GM19035 (cell line): ENCODE results near the gene TCP11.
"Not testable (repeated sequence)": the region's sequence is repeated elsewhere in the genome, so short reads cannot be mapped to it uniquely, and the experiment has no call there.

Experiments
- ATAC-seq: cut with Tn5 transposase; IDR thresholded peaks from one replicate; pipeline ENCODE4 v1.9.1; 2021; ENCODE audit not compliant: unreplicated experiment

Gene TCP11

DNA sequence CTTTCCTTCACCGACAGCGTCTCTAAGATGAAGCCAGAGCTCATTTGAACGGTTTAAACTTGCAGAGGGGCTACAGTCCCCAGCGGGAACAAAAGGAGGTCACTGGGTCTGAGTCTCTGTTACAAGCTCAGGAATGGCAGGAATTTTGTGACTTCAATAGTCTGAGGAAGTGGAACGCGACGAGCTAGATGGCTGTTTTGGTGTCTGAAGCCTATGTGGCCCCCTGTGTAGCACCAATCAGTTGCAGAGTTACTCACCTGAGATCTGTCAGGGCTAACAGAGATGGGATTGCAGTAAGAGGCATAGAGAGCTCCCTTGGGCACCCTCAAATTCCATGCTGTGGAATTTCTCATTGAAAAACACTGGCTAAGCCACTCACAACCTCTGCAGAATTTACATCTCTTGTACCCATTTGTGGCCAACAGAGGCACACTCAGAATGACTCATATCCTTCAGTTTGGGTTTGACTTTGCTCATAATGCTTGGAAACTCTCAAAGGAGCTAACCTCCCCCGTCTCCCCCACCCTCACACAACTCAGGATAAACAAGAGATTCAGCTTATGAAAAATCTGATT is 7.1 kb upstream of the TCP11 start:
- ATAC-seq, result no peak

DNA sequence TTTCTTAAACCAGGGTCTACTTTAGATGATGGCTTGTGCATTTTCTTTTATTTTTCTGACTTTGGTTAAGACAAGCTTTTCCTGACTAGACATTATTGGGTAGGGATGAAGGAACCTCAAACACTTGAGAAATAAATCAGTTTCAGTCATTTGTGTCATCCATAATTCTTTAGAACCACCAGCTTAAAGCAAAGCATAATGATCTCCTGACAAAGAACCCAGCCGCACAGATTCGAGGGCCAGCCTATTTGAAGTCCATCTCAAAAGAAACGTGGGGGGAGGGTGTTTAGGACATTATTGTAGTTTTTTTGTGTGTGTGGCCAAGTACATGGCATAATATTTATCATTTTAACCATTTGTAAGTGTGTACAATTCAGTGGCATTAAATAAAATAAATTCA is 6.3 kb upstream of the TCP11 start:
- ATAC-seq, result no peak

DNA sequence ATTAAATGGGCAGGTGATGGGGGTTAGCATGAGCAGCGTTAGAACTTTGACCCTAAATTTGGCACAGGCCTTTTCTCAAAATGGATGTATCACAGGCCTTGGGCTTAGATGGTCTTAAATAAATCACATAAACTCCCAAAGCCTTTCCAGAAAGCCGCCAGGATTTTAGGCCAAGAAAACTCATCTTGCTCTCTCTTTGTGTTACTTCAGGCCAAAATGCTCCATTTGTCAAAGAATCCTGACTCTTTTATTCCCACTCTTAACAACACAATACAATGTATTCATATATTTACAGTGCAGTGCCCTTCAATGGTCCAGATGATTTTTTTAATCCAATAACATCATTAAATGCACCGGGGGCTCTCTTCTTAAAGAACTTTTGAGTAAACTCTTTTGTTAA is 5.9 kb upstream of the TCP11 start:
- no peak for ATAC-seq

DNA sequence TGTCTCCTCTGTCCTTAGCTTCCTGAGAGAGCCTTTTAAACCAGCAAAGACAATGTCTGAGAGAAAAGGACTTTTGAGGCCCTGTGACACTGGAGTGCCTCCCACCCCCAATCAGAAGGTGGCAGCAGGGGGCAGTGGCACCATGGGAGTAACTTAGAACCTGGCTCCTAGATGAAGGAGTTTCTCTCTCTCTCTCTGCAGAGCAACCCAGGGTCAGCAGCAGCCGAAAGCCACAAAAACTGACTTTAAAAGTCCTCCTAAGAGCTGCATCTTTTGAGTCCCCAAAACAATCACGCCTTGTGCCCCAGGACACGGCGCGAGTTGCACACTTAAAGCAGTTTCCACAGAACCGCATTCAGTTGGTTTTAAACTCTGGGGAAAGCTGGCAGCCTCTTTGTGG is 5.3 kb upstream of the TCP11 start:
- ATAC-seq, result no peak

DNA sequence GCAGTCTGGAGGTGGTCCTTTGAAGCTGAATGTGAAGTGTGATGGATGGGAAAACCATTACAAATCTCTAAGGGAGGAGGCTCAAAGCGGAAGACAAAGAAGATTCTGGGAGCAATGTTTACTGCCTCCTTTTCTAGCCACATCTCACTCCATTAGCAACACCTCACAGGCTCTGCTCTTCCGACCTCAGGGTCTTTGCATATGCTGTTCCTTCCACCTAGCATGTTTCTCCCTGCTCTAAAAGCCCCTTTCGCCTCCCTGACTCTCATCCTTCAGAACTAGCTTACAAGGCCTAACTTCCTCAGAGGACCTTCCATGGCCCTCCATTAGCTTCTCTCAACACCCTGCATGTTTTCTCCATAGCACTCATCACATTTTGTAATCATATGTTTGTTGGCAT is 4.6 kb upstream of the TCP11 start:
- ATAC-seq, result no peak

DNA sequence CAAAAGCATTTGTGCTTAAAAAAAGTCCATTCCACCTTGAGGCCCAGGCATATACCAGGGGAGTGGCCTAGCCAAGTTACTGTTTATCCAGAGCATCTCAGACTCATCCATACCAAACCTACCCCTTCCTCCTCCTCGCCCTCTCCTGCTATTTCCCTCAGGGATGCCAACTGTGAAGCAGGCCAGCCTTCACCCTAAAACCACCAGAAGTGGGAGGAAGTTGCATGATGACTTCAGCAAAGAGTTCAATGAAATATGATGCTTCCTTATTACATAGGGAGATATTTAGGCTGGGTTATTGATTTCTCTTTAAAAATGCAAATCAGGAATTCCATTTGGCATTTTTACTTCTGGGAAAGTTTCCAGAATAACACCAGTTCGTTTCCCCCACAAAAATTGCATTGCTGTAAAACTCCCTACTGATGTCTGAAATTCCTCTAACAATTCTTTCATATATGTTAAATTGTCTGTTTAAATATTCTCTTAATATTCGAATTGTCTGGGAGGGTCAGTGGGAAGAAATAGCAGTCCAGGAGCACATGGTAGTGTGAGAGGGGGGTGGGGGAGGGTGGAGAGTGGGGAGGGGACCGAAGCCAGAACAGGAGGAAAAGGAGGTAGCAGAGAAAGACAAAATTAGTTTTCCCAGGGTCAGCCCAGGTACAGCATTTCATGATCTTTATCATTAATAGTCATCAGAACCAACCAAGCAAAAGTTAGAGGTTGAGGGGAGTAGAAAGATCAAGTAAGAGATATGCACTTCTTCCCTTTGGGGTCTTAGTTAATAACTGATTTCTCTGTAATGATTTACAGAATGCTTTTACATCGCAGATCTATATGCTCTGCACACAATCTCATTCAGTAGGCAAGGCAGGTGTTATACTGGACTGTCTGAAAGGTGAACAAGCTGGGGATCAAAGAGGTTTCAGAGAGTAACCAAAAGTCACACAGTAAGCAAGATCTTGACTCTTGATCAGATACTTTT is 1.7 kb upstream of the TCP11 start:
- ATAC-seq, result no peak

DNA sequence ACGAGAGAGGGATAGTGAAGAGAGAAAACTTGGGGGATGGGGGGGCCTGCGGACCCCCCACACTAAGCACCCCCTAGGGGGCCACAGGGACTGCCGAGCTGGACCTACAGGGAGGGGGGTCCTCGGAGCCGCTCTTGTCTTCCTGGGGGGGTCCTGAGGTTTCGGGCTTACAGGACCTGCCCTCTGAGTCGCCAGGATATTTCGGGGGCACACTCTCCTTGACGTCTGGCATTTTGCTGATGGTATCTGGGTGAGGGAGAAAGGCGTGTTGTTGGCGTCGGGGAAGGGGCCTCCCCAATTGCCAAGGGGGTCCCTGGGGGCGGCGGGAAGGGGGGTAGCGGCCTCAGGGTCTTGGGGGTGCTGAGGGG is 516 bp downstream of the TCP11 start:
- no peak for ATAC-seq

DNA sequence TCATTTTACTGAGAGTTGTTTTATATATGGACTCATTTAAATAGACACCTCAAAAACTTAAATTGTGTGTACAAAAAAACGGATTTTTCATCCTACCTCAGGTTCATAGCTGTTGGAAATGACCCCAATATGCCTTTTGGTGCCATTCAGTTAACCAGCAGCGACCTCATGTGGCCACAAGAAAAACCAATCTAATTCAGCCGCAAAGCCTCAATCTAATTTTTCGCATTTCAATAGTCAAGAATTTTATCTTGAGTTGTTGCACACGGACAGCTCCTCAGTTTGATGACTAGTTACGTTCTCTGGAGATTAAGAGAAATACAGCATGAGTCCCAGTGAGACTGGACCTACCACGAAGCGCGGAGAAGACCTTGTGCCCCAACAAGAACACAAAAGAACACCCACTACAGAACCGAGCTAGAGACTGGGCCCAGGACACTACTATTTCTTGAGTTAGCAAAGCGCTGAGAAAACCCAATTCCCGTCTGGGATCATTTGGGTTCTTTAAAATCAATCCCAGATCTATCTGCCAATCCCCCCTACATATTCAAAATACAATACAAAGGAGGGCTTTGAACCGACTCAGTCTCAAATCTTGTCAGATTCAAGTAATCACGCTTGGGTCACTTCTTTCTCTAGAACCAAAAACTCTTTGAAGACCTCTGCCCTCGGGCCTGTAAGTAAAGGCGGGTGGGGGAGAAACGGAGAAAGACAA is 1.1 kb downstream of the TCP11 start:
- no peak for ATAC-seq

DNA sequence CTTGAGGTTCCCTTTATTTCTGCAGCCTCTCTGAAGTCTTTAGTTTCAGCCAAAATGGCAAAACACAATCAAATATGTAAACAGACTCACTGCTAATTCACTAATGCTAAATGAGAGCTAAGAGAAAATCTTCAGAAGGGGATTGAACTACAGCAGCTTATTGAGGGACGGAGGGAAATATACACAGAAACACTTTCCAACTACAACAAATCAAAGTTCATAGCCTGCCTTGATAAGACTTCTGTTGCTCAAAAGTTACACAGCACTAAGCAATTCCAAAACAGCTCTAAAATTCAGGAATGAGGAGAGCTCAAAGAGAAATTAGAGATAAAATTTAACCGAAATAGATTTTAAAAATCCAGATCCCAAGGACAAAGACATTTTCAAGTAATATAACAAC is 1.7 kb downstream of the TCP11 start:
- no peak for ATAC-seq

DNA sequence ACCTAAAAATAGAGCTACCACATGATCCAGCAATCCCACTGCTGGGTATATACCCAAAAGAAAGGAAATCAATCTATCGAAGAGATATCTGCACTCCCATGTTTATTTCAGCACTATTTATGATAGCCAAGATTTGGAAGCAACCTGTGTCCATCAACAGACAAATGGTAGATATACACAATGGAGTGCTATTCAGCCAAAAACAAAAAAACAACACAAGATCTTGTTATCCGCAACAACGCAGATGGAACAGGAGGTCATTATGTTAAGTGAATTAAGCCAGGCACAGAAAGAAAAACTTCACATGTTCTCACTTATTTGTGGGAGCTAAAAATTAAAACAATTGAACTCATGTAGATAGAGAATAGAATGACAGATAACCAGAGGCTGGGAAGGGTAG is 2.9 kb downstream of the TCP11 start:
- not testable (repeated sequence) for ATAC-seq

DNA sequence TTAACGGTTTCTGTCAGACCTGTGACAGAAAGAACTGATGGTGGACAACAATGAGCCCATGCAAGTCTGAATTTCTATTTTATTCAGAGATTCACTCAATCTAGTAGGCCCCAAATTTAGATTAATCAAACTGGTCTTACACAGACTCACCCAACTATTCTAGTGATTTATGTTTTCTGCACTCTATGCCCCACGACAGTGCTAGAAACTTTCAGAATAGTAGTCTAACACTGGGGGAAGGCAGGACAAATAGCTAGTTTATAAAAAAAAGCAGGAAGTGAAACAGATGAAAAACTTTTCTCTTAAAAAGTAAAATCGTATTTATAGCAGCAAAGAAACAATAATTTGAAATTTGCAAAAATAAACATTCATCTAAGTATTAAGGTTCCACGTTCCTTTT is 5.0 kb downstream of the TCP11 start:
- no peak for ATAC-seq

DNA sequence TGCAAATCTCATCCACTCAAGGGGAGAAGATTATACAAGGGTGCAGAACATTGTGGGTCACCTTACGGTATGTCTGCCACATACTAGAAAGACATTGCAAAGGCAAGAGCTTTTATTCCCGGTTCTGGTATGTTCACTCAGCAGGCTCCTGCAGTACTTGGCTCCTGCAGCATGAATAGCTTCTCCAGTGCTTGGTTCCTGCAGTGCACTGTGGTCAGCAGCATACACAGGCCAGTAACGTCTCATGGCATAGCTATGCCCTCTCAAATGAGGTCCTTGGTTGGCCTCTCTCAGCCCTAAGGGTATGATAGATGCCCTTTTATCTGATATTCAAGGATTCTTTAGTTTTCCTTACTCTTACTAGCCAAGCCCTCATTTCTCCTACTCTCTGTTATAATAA is 12.6 kb downstream of the TCP11 start:
- no peak for ATAC-seq

DNA sequence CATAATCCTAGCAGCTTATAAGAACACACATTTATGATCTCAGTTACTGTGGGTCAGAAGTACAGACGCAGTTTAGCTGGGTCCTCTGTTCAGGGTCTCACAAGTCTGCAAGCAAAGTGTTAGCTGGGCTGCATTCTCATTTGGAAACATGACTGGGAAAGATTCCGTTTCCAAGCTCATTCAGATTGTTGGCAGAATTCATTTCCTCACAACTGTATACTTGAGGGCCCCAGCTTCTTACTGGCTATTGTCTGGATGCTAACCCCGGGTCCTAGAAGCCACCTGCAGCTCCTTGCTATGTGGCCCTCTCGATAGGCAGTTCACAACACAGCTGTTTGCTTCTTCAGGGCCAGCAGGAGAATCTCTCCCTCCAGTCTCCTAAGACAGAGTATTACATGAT is 13.1 kb downstream of the TCP11 start:
- ATAC-seq, result no peak

DNA sequence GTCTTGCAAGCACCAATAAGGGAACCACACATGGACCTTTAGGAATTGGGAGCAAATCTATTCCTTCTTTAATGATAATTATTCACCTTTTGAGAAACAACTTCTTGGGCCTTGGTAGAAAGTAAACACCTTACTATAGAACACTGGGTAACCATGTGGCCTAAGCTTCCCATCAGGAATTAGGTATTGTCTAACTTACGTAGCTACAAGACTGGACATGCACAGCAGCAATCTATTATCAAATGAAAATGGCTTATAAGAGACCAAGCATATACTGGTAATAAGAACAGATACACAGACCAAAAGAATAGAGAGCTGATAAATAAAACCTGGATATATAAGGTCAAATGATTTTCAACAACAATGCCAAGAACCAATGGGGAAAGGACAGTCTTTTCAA is 16.8 kb downstream of the TCP11 start:
- ATAC-seq, result no peak

DNA sequence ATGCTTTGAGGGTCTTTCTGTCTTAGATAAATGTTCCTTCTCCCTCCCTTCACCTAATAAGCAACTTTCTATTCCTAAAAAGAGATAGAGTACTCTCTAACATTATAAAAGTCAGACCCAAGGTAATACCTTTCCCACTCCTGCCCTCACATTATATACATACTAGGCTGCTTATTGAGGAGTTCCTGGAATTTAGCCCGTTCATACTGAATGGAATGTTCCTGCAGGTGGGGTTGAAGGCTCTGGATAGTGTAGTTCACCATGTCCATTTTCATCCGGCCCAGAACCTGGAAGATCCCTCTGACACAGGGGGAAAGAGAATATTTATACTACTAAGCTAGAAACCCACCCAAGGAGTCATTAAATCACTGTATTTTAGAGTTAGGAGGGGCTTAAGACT is 20.4 kb downstream of the TCP11 start:
- no peak for ATAC-seq

DNA sequence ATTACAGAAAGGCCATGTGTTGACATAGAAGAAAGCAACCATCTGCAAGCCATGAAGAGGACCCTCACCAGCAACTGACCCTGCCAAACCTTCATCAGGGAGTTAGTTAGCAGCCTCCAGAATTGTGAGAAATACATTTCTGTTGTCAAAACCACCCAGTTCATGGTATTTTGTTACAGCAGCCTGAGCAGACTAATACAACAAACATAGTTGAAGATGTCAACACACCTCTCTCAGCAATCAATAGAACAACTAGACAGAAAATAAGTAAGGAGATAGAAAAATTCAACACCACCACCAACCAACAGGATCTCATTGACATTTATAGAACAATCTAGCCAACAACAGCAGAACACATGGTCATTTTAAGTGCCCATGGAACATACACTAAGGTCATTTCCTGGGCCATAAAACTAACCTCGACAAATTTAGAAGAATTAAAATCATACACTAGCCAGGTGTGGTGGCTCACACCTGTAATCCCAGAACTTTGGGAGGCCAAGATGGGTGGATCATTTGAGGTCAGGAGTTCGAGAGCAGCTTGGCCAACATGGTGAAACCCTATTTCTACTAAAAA is 32.7 kb downstream of the TCP11 start:
- no peak for ATAC-seq

DNA sequence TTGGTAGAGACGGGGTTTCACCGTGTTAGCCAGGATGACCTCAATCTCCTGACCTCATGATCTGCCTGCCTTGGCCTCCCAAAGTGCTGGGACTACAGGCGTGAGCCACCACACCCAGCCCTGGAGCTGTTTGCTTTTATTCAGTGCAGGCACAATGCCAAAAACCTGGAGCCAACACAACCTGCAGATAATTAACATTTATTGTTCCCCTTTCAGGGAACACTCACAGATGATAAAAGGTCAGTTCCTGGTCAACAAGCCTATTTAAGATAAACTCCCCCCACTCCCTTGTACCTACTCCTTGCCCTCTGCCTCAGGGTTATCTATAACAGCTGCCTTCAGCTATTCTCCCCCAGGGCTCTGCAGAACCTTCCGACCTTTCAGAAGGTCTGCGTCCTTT is 33.4 kb downstream of the TCP11 start:
- ATAC-seq, result not testable (repeated sequence)

DNA sequence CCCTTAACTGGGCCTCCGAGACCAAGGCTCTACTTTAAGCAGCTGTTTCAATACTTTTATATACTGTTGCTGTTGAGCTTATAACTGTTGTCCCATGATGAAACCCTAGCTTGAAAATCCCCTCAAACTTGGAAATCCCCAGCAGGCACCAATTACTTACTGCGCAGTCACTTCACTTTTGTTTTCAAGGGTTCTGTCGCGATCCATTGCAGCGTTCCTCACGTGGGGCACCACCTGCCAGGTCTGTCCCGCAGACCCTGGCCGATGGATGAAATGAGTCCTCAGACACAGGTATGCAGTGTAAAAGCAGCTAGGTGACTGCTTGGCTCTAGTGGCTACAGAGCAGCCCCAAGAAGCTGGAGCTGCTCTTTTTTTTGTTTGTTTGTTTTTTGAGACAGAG is 33.9 kb downstream of the TCP11 start:
- ATAC-seq, result not testable (repeated sequence)

DNA sequence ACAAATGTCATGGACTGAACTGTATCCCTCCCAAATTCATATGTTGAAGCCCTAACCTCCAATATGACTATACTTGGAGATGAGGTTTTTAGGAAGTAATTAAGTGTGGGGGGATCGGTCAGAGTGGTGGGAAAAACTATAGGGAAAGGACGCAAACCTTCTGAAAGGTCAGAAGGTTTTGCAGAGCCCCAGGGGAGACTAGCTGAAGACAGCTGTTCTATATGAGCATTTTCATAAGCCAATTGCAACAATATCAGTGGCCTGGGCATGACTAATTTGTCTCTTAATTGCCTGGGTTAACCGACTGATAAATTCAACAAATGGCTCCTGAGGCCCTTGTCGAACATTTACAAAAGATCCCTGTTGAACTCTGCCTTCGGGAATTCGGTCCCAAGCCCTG is 35.1 kb downstream of the TCP11 start:
- ATAC-seq, result not testable (repeated sequence)

DNA sequence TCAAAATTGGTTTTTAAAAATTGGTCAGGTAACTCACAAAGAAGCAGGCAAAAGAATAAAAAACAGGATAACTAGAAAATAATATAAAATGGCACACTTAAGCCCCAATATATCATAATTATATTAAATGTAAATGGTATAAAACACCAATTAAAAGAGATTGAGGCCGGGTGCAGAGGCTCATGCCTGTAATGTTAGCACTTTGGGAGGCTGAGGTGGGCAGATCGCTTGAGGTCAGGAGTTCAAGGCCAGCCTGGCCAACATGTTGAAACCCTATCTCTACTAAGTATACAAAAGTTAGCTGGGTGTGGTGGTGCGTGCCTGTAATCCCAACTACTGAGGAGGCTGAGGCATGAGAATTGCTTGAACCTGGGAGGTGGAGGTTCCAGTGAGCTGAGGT is 36.1 kb downstream of the TCP11 start:
- ATAC-seq, result no peak

DNA sequence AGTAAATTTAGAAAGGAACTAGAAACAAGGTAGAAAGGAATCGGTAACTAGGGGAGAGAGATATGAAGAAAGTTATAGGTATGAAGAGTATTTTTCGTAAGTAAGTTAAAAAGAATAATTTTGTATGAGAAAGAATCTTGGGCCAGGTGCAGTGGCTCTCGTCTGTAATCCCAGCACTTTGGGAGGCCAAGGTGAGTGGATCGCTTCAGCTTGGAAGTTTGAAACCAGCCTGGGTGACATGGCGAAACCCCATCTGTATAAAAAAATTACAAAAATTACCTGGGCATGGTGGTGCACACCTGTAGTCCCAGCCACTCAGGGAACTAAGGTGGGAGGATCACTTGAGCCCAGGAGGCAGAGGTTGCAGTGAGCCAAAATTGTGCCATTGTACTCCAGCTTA is 42.0 kb downstream of the TCP11 start:
- ATAC-seq, result no peak
